ENCODE measurements around the gene BEAN1. TPM values are rescaled to one million over a fixed set of nuclear protein-coding genes. Genes with fewer than 3 reads are reported as not detected.

Gene BEAN1
- total RNA-seq, 6 experiments from 2014 or later = not detected

DNA sequence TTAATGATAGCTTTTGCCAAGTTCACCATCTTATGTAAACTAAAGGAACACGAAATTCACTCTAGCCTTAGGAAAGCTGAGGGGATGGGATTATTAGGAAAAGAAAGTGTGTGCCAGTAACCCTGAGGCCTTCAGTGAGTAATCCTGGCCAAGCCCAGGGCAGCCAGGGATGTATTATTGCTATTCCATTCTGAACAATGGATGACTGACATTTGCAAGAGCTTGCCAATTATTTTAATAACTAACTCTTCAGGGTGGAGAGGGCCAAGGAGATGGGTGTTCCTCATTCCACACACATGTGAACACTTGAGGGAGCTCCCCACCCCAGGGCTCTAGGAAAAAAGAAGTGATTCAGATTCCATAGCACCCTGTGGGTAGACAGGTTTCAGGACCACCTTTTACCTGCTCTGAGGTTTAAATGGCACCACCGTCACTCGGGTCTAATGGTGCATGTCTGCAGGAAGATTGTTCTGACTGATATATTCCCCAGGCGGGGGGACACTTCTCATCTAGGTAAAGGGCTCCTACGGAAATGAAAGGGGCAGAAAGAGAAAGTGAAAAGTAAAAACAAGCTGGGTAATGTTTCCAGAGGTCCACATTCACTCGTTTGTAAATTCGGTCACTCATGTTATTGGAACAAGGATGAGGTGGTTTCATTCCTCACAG, 81.3 kb downstream of the BEAN1 start:
- Mint-ChIP-seq H3K9me3 (no peaks in the 10 kb centered on the region), H3K4me1 (ENCODE audit: low read depth) (peaks cover 50% of the 10 kb centered on the region), H3K27ac (peak overlapping the region; percentile 25; the same call in 1 of the 2 replicates), H3K27me3 (ENCODE audit: insufficient read depth) (no peaks in the 10 kb centered on the region; the same call in none of the 2 replicates), H3K36me3 (ENCODE audit: low read depth) (peaks cover 5% of the 10 kb centered on the region), H3K4me3 (no peak overlapping the region)
- DNase-seq = peak; percentile 38
- TF ChIP-seq, protein P1, sequence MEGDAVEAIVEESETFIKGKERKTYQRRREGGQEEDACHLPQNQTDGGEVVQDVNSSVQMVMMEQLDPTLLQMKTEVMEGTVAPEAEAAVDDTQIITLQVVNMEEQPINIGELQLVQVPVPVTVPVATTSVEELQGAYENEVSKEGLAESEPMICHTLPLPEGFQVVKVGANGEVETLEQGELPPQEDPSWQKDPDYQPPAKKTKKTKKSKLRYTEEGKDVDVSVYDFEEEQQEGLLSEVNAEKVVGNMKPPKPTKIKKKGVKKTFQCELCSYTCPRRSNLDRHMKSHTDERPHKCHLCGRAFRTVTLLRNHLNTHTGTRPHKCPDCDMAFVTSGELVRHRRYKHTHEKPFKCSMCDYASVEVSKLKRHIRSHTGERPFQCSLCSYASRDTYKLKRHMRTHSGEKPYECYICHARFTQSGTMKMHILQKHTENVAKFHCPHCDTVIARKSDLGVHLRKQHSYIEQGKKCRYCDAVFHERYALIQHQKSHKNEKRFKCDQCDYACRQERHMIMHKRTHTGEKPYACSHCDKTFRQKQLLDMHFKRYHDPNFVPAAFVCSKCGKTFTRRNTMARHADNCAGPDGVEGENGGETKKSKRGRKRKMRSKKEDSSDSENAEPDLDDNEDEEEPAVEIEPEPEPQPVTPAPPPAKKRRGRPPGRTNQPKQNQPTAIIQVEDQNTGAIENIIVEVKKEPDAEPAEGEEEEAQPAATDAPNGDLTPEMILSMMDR (IDR thresholded peaks at IDR 0.05) = no peak

DNA sequence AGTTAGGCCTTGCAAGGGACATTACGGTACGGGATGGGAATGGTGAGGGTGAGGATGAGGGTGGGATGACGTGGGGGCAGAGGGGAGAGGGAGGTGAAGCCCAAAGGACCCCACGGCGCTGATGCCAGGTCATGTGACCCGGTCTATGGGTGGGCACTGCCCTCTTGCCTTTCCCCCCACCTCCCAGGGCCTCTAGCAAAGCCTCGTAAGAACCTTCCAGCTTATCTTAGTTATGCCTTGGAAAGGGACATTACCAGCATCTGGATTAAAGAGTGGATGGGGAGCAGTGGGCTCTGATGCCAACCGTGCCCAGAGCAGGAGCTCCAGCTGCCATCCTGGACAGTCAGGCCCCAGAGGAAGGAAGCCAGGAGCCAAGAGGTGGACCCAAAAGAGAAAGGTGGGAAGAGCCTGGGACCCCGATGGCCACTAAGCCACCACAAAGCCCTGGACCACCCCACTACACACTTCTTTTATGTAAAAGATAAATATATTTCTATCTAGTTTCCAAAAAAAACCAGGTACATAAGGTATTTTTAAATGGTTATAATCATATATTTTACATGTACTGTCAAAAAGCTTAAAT, 81.9 kb downstream of the BEAN1 start:
- TF ChIP-seq, protein P1 (IDR thresholded peaks at IDR 0.05) = no peak
- H3K9me3 Mint-ChIP-seq = no peaks in the 10 kb centered on the region
- H3K27me3 Mint-ChIP-seq (ENCODE audit: insufficient read depth) = no peaks in the 10 kb centered on the region; the same call in none of the 2 replicates
- H3K36me3 Mint-ChIP-seq (ENCODE audit: low read depth) = peaks cover 5% of the 10 kb centered on the region
- H3K27ac Mint-ChIP-seq = no peak overlapping the region
- no peak overlapping the region for H3K4me3 Mint-ChIP-seq
- no peak for DNase-seq
- H3K4me1 Mint-ChIP-seq (ENCODE audit: low read depth) = peaks cover 48% of the 10 kb centered on the region

DNA sequence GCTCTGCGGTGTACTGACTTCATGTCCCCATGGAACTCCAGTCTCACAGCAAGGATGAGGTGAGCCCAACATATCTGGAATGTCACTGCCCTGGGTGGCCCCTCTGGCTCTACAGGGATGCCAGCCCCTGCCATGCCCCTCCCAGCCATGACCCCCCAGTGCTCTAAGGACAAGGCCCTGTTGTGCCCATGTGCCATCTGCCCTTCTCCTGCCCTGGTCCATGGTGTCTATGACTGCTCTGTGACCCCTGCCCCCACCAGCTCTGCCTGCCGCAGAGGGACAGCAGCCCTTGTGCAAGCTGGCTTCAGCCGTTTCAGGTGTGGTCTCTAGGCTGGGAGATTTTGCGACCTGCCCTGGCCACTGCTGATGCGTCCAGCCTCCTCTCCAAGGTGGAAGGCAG, 82.5 kb downstream of the BEAN1 start:
- no peaks in the 10 kb centered on the region for H3K9me3 Mint-ChIP-seq
- DNase-seq = no peak
- no peak overlapping the region for H3K27ac Mint-ChIP-seq
- H3K36me3 Mint-ChIP-seq (ENCODE audit: low read depth) = peaks cover 5% of the 10 kb centered on the region
- TF ChIP-seq, protein P1 (IDR thresholded peaks at IDR 0.05) = no peak
- peaks cover 44% of the 10 kb centered on the region for H3K4me1 Mint-ChIP-seq (ENCODE audit: low read depth)
- no peak overlapping the region for H3K4me3 Mint-ChIP-seq
- H3K27me3 Mint-ChIP-seq (ENCODE audit: insufficient read depth) = no peaks in the 10 kb centered on the region; the same call in none of the 2 replicates

DNA sequence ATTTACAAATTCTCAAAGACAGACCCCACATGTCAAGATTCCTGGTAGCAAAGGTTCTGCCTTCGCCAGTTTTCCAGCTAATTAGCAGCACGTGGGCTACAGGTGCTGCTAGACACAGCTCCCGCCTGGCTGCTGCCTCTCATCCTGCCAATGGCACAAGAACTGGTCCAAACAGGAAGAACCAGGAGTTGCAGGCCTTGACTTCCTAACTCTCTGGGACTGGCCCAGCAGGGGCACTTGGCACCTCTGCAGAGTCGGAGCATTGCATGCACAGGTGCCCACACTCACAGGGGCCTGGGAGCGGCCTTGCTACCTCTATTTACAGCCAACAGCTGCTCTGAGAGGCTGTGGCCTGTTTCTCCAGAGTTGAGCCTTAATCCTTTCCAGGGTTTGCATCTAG, 83.2 kb downstream of the BEAN1 start:
- Mint-ChIP-seq H3K36me3 (ENCODE audit: low read depth) (peaks cover 8% of the 10 kb centered on the region), H3K27me3 (ENCODE audit: insufficient read depth) (no peaks in the 10 kb centered on the region; the same call in none of the 2 replicates), H3K4me1 (ENCODE audit: low read depth) (peaks cover 47% of the 10 kb centered on the region), H3K27ac (no peak overlapping the region), H3K9me3 (no peaks in the 10 kb centered on the region), H3K4me3 (no peak overlapping the region)
- DNase-seq = no peak
- TF ChIP-seq, protein P1 (IDR thresholded peaks at IDR 0.05) = no peak

DNA sequence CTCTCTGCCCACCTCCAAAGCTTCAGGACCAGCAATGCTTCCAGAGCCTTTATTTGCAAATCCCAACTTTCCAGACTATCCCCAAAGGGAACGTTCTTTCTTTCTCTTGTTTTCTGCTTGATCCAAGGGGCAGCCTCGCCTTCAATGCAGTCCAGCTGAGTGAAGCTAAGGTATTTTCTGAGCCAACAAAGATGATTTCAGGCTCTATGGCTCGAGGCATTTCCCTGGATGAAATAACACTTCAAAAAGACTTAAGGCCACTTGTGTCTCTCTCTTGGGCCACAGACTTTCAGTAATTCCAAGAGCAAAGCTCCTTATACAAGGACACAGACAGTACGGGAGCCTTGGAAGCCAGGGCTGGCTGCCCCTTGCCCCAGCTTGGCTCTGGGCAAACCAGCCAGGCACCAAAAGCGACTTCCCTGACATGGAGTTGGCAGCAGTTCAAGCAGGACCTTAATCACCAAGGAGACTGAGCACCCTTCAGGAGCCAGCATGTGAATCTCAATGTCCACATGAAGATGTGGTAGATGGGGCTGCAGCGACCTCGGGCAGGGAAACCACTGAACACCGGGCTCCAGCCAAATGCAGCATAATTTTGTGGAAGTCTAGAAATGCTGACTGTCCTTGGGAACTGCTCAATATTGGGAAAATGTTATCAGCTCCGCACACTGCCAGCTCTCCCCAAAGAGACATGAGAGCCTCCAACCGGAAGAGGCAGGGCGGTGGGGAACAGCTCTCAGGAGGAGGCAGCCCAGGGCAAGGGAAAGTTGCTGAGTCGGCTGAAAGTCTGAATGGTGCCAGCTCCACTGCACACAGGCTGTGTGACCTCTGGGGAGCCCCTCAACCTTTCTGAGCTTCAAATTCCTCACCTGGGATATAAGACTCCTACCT, 83.9 kb downstream of the BEAN1 start:
- Mint-ChIP-seq H3K4me1 (ENCODE audit: low read depth) (peaks cover 53% of the 10 kb centered on the region), H3K4me3 (no peak overlapping the region), H3K27me3 (ENCODE audit: insufficient read depth) (no peaks in the 10 kb centered on the region; the same call in none of the 2 replicates), H3K27ac (peak overlapping the region; percentile 79), H3K9me3 (no peaks in the 10 kb centered on the region), H3K36me3 (ENCODE audit: low read depth) (peaks cover 10% of the 10 kb centered on the region)
- TF ChIP-seq, protein P1 (IDR thresholded peaks at IDR 0.05) = no peak
- no peak for DNase-seq
